Testis (tissue), 2 donors: ENCODE data around the gene MX1.
"Not testable (repeated sequence)": the region's sequence is repeated elsewhere in the genome, so short reads cannot be mapped to it uniquely, and the experiment has no call there.

Source experiments
- CTCF ChIP-seq, 3 experiments: fragments of 450-650 bp in 2 of 3; fragments of 200-600 bp in 1 of 3; sonication (generic) in 1 of 3; IDR thresholded peaks; one replicate each; pipeline ENCODE4 v1.5.1; 2016 to 2019; ENCODE audit warnings: antibody characterized with exemption in 3 of 3, mild to moderate bottlenecking in 2 of 3, moderate library complexity in 1 of 3
- POLR2A ChIP-seq: fragments of 450-650 bp; IDR thresholded peaks from one replicate; pipeline ENCODE4 v1.6.1; 2017; ENCODE audit warnings: antibody characterized with exemption, mild to moderate bottlenecking, moderate library complexity

GRCh38 chr21:41417505-41417904 is 8.5 kb upstream of the MX1 start:
- not testable (repeated sequence) for TF ChIP-seq CTCF (IDR thresholded peaks at IDR 0.05); POLR2A
